Endothelial cell of umbilical vein (primary cell): Measurements from ENCODE around the gene GIGYF2. TPM values are rescaled to one million over a fixed set of nuclear protein-coding genes. Genes with fewer than 3 reads are reported as not detected.

Source experiments
- BruUV-seq: library from RNA; stranded (reverse); fragments of 400-500 nt; replicated peaks from 2 replicates; lab custom pipeline; 2021; lab: Mats Ljungman, UMichigan
- CTCF ChIA-PET: fragments of 300-600, 350-600 bp; sonication (Branson Sonifier 250); formaldehyde crosslinking; loops from one replicate; lab custom pipeline; 2021; ENCODE audit warnings: antibody characterized with exemption, inconsistent platforms; lab: Charles Lee
- POLR2A ChIA-PET: fragments of 300-600, 350-600 bp; sonication (Branson Sonifier 250); formaldehyde crosslinking; loops from one replicate; lab custom pipeline; 2021; ENCODE audit warnings: antibody characterized with exemption, inconsistent platforms; lab: Charles Lee
- DNase-seq: peaks from one replicate; pipeline ENCODE4 v3.0.0-alpha.2; 2011; ENCODE audit warnings: low read depth, low spot score
- FAIRE-seq: peaks from 2 replicates; lab custom pipeline; 2011; peaks lifted over from hg19 to GRCh38; lab: Jason Lieb, UNC
- H2AFZ ChIP-seq: 2 replicates; pipeline ENCODE4 v1.6.0; 2012; ENCODE audit warnings: low read depth, low read length, control low read depth, inconsistent platforms
- H3K27ac ChIP-seq: 2 replicates; pipeline ENCODE4 v1.5.1; 2011; ENCODE audit warnings: low read depth, mild to moderate bottlenecking, control low read depth, low read length, moderate library complexity; ENCODE audit not compliant: insufficient read depth
- H3K27me3 ChIP-seq, 2 experiments: 2 replicates each; pipeline versions ENCODE4 v1.6.0 to v1.6.1; 2011; ENCODE audit warnings: low read length in 2 of 2, mixed read lengths in 1 of 2; ENCODE audit not compliant: control insufficient read depth in 2 of 2, insufficient read depth in 2 of 2
- H3K36me3 ChIP-seq, 2 experiments: 2 replicates in 1 of 2; 3 replicates in 1 of 2; pipeline ENCODE4 v1.5.1; 2011; ENCODE audit warnings: low read length in 2 of 2, mild to moderate bottlenecking in 1 of 2, moderate library complexity in 1 of 2; ENCODE audit not compliant: control insufficient read depth in 2 of 2, insufficient read depth in 2 of 2; ENCODE audit errors: extremely low read depth in 1 of 2
- H3K4me1 ChIP-seq: 3 replicates; pipeline ENCODE4 v1.5.1; 2011; ENCODE audit warnings: mild to moderate bottlenecking, low read length; ENCODE audit not compliant: control insufficient read depth, insufficient read depth; ENCODE audit errors: extremely low read depth
- H3K4me2 ChIP-seq: 2 replicates; pipeline ENCODE4 v1.6.1; 2011; ENCODE audit warnings: low read length, control low read depth, mixed read lengths; ENCODE audit not compliant: insufficient read depth
- H3K4me3 ChIP-seq, 3 experiments: fragments of 200-600 bp in 1 of 3; sonication (generic), shearing (Covaris generic) in 1 of 3; replicated peaks in 1 of 3; 2 replicates each; pipeline ENCODE4 v1.5.1; 2011 to 2016; ENCODE audit warnings: control low read depth in 3 of 3, low read length in 3 of 3, mild to moderate bottlenecking in 2 of 3, inconsistent platforms in 1 of 3, low read depth in 1 of 3, moderate library complexity in 1 of 3; ENCODE audit not compliant: insufficient read depth in 1 of 3
- H3K79me2 ChIP-seq: 2 replicates; pipeline ENCODE4 v1.6.0; 2012; ENCODE audit warnings: low read length, inconsistent platforms; ENCODE audit not compliant: control insufficient read depth, insufficient read depth
- H3K9ac ChIP-seq: replicated peaks from 2 replicates; pipeline ENCODE3; 2011; ENCODE audit warnings: low read length, control low read depth; ENCODE audit not compliant: insufficient read depth; ENCODE audit errors: extremely low read depth
- H3K9me1 ChIP-seq: replicated peaks from 3 replicates; pipeline ENCODE4 v1.6.0; 2011; ENCODE audit warnings: mild to moderate bottlenecking, low read length; ENCODE audit not compliant: control insufficient read depth, insufficient read depth; ENCODE audit errors: extremely low read depth
- H3K9me3 ChIP-seq: replicated peaks from 2 replicates; pipeline ENCODE4 v1.5.1; 2012; ENCODE audit warnings: low read length, inconsistent platforms; ENCODE audit not compliant: control insufficient read depth, insufficient read depth
- H4K20me1 ChIP-seq: replicated peaks from 2 replicates; pipeline ENCODE3; 2011; ENCODE audit warnings: mild to moderate bottlenecking, low read length; ENCODE audit not compliant: control insufficient read depth, insufficient read depth; ENCODE audit errors: extremely low read depth
- CTCF ChIP-seq, 2 donors: IDR thresholded peaks; 1 replicate in 1 of 2; 2 replicates in 1 of 2; pipeline ENCODE4 v1.5.1; 2011; ENCODE audit warnings: low read length in 2 of 2, mild to moderate bottlenecking in 2 of 2, moderate library complexity in 2 of 2, control low read depth in 1 of 2, inconsistent platforms in 1 of 2, low read depth in 1 of 2; ENCODE audit not compliant: insufficient read depth in 1 of 2; ENCODE audit errors: extremely low read depth in 1 of 2
- EZH2 ChIP-seq: IDR thresholded peaks from 2 replicates; pipeline ENCODE4 v1.6.1; 2012; ENCODE audit warnings: borderline replicate concordance, low read depth, mild to moderate bottlenecking, moderate library complexity, low read length, inconsistent platforms; ENCODE audit not compliant: severe bottlenecking
- FOS ChIP-seq: IDR thresholded peaks from 2 replicates; pipeline ENCODE4 v1.6.1; 2011; ENCODE audit warnings: mild to moderate bottlenecking, low read length, moderate library complexity, borderline replicate concordance; ENCODE audit not compliant: insufficient read depth
- GATA2 ChIP-seq: IDR thresholded peaks from 2 replicates; pipeline ENCODE4 v1.7.0; 2011; ENCODE audit warnings: low read depth, mild to moderate bottlenecking, moderate library complexity, mixed read lengths, low read length; ENCODE audit not compliant: insufficient read length, insufficient read depth
- JUN ChIP-seq: IDR thresholded peaks from 2 replicates; pipeline ENCODE4 v1.6.1; 2011; ENCODE audit warnings: borderline replicate concordance, low read depth; ENCODE audit not compliant: insufficient read length, insufficient read depth
- MAX ChIP-seq: IDR thresholded peaks from 2 replicates; pipeline ENCODE4 v1.6.1; 2011; ENCODE audit not compliant: insufficient read depth, insufficient read length
- MYC ChIP-seq: IDR thresholded peaks from one replicate; pipeline ENCODE4 v1.6.1; 2011; ENCODE audit warnings: mild to moderate bottlenecking, low read depth, low read length
- POLR2A ChIP-seq: IDR thresholded peaks from 2 replicates; pipeline ENCODE4 v1.6.1; 2012; ENCODE audit warnings: low read depth, mild to moderate bottlenecking, control low read depth, low read length
- POLR2AphosphoS5 ChIP-seq: IDR thresholded peaks from 2 replicates; pipeline ENCODE4 v1.6.1; 2012; ENCODE audit warnings: low read depth, mild to moderate bottlenecking, control low read depth, low read length, moderate library complexity; ENCODE audit not compliant: insufficient read depth
- dilution Hi-C: fragments of 300-500 bp; cut with MboI; formaldehyde crosslinking; loops from one replicate; pipeline ENCODE4 v1.15.0; 2019; ENCODE audit warnings: low sequenced_read_pairs; ENCODE audit not compliant: extremely low pct_ligation_motif_present
- intact Hi-C: fragments of 100-400 bp; cut with micrococcal nuclease; formaldehyde crosslinking; loops from one replicate; pipeline ENCODE4 v1.10.0; 2022
- polyA plus RNA-seq, 4 experiments: library from polyadenylated mRNA; depleted of rRNA in 3 of 4; stranded (reverse) in 3 of 4; unstranded in 1 of 4; fragments of >200 nt; gene quantifications; 2 replicates each; pipeline versions ENCODE4 v1.2.1 to v1.2.3, GENCODE V29; 2011 to 2012; ENCODE audit warnings: missing spikeins in 1 of 4
- total RNA-seq: library from RNA; stranded (reverse); gene quantifications from 2 replicates; pipeline ENCODE4 v1.2.3, GENCODE V29; 2021

Gene GIGYF2
- total and polyA plus RNA-seq, 2 donors (not counting 3 experiments of a cell fraction or from before 2014, with no cell fraction given): 22.9 to 56.4 TPM

- Histone ChIP-seq H3K9me3 (no peaks in the 10 kb centered on the region), H3K4me2 (no peak overlapping the region), H3K4me3 (no peak overlapping the region), H3K79me2 (no peaks in the 10 kb centered on the region), H3K36me3 (peaks cover 9 to 21% of the 10 kb centered on the region in 2 experiments), H3K9me1 (no peaks in the 10 kb centered on the region), H3K4me1 (peaks cover 2% of the 10 kb centered on the region), H3K27ac (no peak overlapping the region), H2AFZ (no peak overlapping the region), H3K9ac (no peak overlapping the region), H4K20me1 (no peaks in the 10 kb centered on the region), H3K27me3 (no peaks in the 10 kb centered on the region)
- ChIA-PET POLR2A (no interaction called here), CTCF (interaction anchor here (1.0 to 1.5 kb wide), 2 partner anchors 11 to 37 kb away, joined by 3 to 4 read pairs; no protein-coding TSS in a partner anchor)
- intact Hi-C loops: no loop called here
- FAIRE-seq (no peak), DNase-seq (no peak)
- dilution Hi-C loops: no loop called here
- TF ChIP-seq CTCF (IDR thresholded peaks at IDR 0.05; ENCODE audit: extremely low read depth in 1 of 2, insufficient read depth in 1 of 2, low read depth in 1 of 2, low read length in 2 of 2): no peak
- no TSS peak for BruUV-seq
Observed at GRCh38 chr2:232815569-232815968, 118.4 kb downstream of the GIGYF2 start.

- TF ChIP-seq JUN (no peak), CTCF (IDR thresholded peaks at IDR 0.05; ENCODE audit: extremely low read depth in 1 of 2, insufficient read depth in 1 of 2, low read depth in 1 of 2, low read length in 2 of 2) (no peak), MAX (no peak), MYC (no peak), GATA2 (no peak), FOS (no peak), POLR2AphosphoS5 (no peak), EZH2 (no peak), POLR2A (no peak)
- H3K27me3 ChIP-seq: no peaks in the 10 kb centered on the region
- ChIA-PET CTCF (no interaction called here), POLR2A (no interaction called here)
- no peak overlapping the region for H3K4me3 ChIP-seq
- no peak for DNase-seq
- dilution Hi-C loops: no loop called here
- H3K9me1 ChIP-seq: no peaks in the 10 kb centered on the region
- H3K9ac ChIP-seq: no peak overlapping the region
- H4K20me1 ChIP-seq: no peaks in the 10 kb centered on the region
- peaks cover 2% of the 10 kb centered on the region for H3K4me1 ChIP-seq
- no peaks in the 10 kb centered on the region for H3K9me3 ChIP-seq
- intact Hi-C loops: no loop called here
- BruUV-seq: no TSS peak
- no peaks in the 10 kb centered on the region for H3K79me2 ChIP-seq
- no peak overlapping the region for H2AFZ ChIP-seq
- no peak overlapping the region for H3K4me2 ChIP-seq
- H3K36me3 ChIP-seq: peaks cover 7 to 22% of the 10 kb centered on the region in 2 experiments
- H3K27ac ChIP-seq: no peak overlapping the region
- no peak for FAIRE-seq
Observed at GRCh38 chr2:232816657-232817056, 119.5 kb downstream of the GIGYF2 start.
